Trophoblast cell (in vitro differentiated cells and primary cell): Measurements from ENCODE around the gene LDLRAD3.

Experiments used
- DNase-seq, 2 donors: peaks; one replicate each; pipeline ENCODE4 v3.0.0-alpha.2; 2016
- H2AFZ ChIP-seq: 2 replicates; pipeline ENCODE4 v1.6.1; 2013; ENCODE audit warnings: low read length, moderate library complexity, mild to moderate bottlenecking; ENCODE audit not compliant: insufficient read depth, poor library complexity
- H2AK5ac ChIP-seq: 2 replicates; pipeline ENCODE4 v1.6.1; 2013; ENCODE audit warnings: mild to moderate bottlenecking, low read length
- H2BK120ac ChIP-seq: 2 replicates; pipeline ENCODE4 v1.6.1; 2013; ENCODE audit warnings: low read length, mild to moderate bottlenecking, moderate library complexity; ENCODE audit not compliant: insufficient read depth, poor library complexity
- H2BK12ac ChIP-seq: 2 replicates; pipeline ENCODE4 v1.6.1; 2013; ENCODE audit warnings: mild to moderate bottlenecking, low read length, moderate library complexity
- H2BK5ac ChIP-seq: 2 replicates; pipeline ENCODE4 v1.6.1; 2013; ENCODE audit warnings: low read length, low read depth, moderate library complexity, mild to moderate bottlenecking; ENCODE audit not compliant: poor library complexity
- H3K14ac ChIP-seq: 2 replicates; pipeline ENCODE4 v1.6.1; 2013; ENCODE audit warnings: mild to moderate bottlenecking, low read length
- H3K18ac ChIP-seq: 2 replicates; pipeline ENCODE4 v1.6.1; 2013; ENCODE audit warnings: mild to moderate bottlenecking, low read length
- H3K23ac ChIP-seq: 2 replicates; pipeline ENCODE4 v1.6.1; 2013; ENCODE audit warnings: low read length
- H3K27ac ChIP-seq: 2 replicates; pipeline ENCODE4 v1.5.1; 2013; ENCODE audit warnings: low read depth, mild to moderate bottlenecking, inconsistent platforms, low read length, moderate library complexity
- H3K27me3 ChIP-seq: 2 replicates; pipeline ENCODE4 v1.6.1; 2013; ENCODE audit warnings: inconsistent platforms, mild to moderate bottlenecking, low read length, moderate library complexity; ENCODE audit not compliant: insufficient read depth
- H3K36me3 ChIP-seq, 2 experiments: 1 replicate in 1 of 2; 2 replicates in 1 of 2; pipeline ENCODE4 v1.6.1; 2013; ENCODE audit warnings: low read length in 2 of 2, mild to moderate bottlenecking in 2 of 2, moderate library complexity in 1 of 2; ENCODE audit not compliant: insufficient read depth in 2 of 2, control insufficient read depth in 1 of 2
- H3K4ac ChIP-seq: 2 replicates; pipeline ENCODE4 v1.6.1; 2013; ENCODE audit warnings: low read depth, mild to moderate bottlenecking, low read length, moderate library complexity
- H3K4me1 ChIP-seq, 2 experiments: 1 replicate in 1 of 2; 2 replicates in 1 of 2; pipeline ENCODE4 v1.6.1; 2013; ENCODE audit warnings: low read length in 2 of 2, mild to moderate bottlenecking in 2 of 2, moderate library complexity in 1 of 2; ENCODE audit not compliant: insufficient read depth in 2 of 2, control insufficient read depth in 1 of 2
- H3K4me2 ChIP-seq: 2 replicates; pipeline ENCODE4 v1.6.1; 2013; ENCODE audit warnings: inconsistent platforms, mild to moderate bottlenecking, low read length, moderate library complexity
- H3K4me3 ChIP-seq: 2 replicates; pipeline ENCODE4 v1.5.1; 2013; ENCODE audit warnings: mild to moderate bottlenecking, low read depth, low read length, inconsistent platforms
- H3K79me1 ChIP-seq: one replicate; pipeline ENCODE4 v1.6.1; 2013; ENCODE audit warnings: low read length
- H3K79me2 ChIP-seq: 2 replicates; pipeline ENCODE4 v1.6.1; 2013; ENCODE audit warnings: low read length, mild to moderate bottlenecking; ENCODE audit not compliant: control insufficient read depth, insufficient read depth, poor library complexity
- H3K9ac ChIP-seq: 2 replicates; pipeline ENCODE4 v1.6.1; 2013; ENCODE audit warnings: mild to moderate bottlenecking, low read length
- H3K9me3 ChIP-seq: 2 replicates; pipeline ENCODE4 v1.6.1; 2013; ENCODE audit warnings: low read depth, mild to moderate bottlenecking, control low read depth, inconsistent platforms, low read length; ENCODE audit not compliant: insufficient read depth
- H4K12ac ChIP-seq: 2 replicates; pipeline ENCODE4 v1.6.1; 2013; ENCODE audit warnings: low read depth, mild to moderate bottlenecking, low read length, moderate library complexity
- H4K8ac ChIP-seq: 2 replicates; pipeline ENCODE4 v1.6.1; 2013; ENCODE audit warnings: low read depth, mild to moderate bottlenecking, low read length, moderate library complexity
- H4K91ac ChIP-seq: one replicate; pipeline ENCODE4 v1.6.1; 2013; ENCODE audit warnings: low read depth, mild to moderate bottlenecking, low read length, moderate library complexity
- WGBS: extraction: QIAGEN DNeasy Blood & Tissue Kit; methylation state at CpG from one replicate; pipeline ENCODE4 v1.1.7; 2013; ENCODE audit warnings: missing lambda C conversion rate; ENCODE audit not compliant: insufficient read length, insufficient coverage; ENCODE audit errors: extremely low coverage; 5-methylcytosine and 5-hydroxymethylcytosine counted together

The LDLRAD3 gene

DNA sequence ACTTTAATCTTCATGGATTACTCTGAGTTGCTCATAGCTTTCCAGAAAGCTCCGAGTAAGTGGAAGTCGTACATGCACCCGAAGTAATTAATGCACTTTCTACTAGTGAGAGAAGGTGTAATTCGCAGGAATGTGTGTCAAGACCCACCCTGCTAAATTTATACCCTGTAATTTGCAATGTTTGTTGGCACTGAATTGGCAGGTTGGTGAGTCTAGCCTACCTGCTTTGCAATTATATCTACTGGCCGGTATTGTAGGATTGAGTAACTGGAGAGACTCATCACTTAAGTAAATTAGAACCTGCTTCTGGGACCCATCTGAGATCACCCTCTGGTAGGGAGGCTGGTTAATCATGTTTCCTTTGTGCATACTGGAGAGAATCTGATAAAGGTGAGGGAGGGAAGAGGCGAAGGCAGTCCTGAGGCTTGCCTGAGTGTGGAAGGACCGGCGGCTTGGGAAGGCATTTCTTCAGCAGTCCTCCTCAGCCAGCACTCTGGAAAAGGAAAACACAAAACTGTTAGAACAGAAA lies 63.3 kb downstream of the LDLRAD3 start:
- H3K14ac ChIP-seq: no peak overlapping the region
- H3K4ac ChIP-seq: no peak overlapping the region
- H3K4me1 ChIP-seq: peaks cover 4 to 11% of the 10 kb centered on the region in 2 experiments
- no peak overlapping the region for H4K8ac ChIP-seq
- H4K12ac ChIP-seq: no peak overlapping the region
- no peak overlapping the region for H3K9ac ChIP-seq
- no peak overlapping the region for H3K23ac ChIP-seq
- no peaks in the 10 kb centered on the region for H3K27me3 ChIP-seq
- no peak overlapping the region for H2BK120ac ChIP-seq
- DNase-seq: peak in 1 of 2 donors; percentile 47
- H3K4me3 ChIP-seq: no peak overlapping the region
- no peak overlapping the region for H3K4me2 ChIP-seq
- no peak overlapping the region for H2AFZ ChIP-seq
- no peak overlapping the region for H4K91ac ChIP-seq
- H3K27ac ChIP-seq: no peak overlapping the region
- no peak overlapping the region for H3K18ac ChIP-seq
- peaks cover 6% of the 10 kb centered on the region for H3K9me3 ChIP-seq
- peaks cover 0 to 5% of the 10 kb centered on the region in 2 experiments for H3K36me3 ChIP-seq
- H2BK5ac ChIP-seq: no peak overlapping the region
- H3K79me2 ChIP-seq: no peaks in the 10 kb centered on the region
- no peak overlapping the region for H2BK12ac ChIP-seq
- no CpG with 5 or more reads among the region's 8 CpGs for WGBS
- H3K79me1 ChIP-seq: no peaks in the 10 kb centered on the region
- no peak overlapping the region for H2AK5ac ChIP-seq

DNA sequence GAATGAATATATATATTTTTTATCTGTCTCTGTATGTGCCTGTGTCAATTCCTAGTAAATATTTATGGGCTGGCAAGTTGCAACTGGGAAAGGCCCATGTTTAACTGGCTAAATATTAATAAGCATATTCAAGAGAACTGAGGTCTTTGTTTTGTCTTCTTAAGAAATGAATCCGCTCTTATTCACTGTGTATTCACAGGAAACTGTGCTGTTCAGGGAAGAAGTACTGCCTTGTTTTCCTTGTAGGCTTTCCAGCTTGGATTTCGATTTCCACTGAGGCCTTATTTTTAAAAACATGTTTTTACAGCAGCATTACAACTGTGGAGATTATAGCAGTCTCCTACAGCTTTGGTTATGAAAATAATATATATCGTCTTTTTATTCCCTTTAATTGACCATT lies 64.7 kb downstream of the LDLRAD3 start:
- Histone ChIP-seq H3K79me1 (no peaks in the 10 kb centered on the region), H4K12ac (no peak overlapping the region), H3K27me3 (no peaks in the 10 kb centered on the region), H2BK12ac (no peak overlapping the region), H2AFZ (no peak overlapping the region), H3K4me1 (peaks cover 0 to 6% of the 10 kb centered on the region in 2 experiments), H3K23ac (no peak overlapping the region), H3K4me2 (no peak overlapping the region), H4K8ac (no peak overlapping the region), H3K4ac (no peak overlapping the region), H2AK5ac (no peak overlapping the region), H3K9me3 (peaks cover 6% of the 10 kb centered on the region), H3K27ac (no peak overlapping the region), H3K9ac (no peak overlapping the region), H3K79me2 (no peaks in the 10 kb centered on the region), H2BK120ac (no peak overlapping the region), H3K18ac (no peak overlapping the region), H2BK5ac (no peak overlapping the region), H3K14ac (no peak overlapping the region), H3K36me3 (peaks cover 0 to 5% of the 10 kb centered on the region in 2 experiments), H3K4me3 (no peak overlapping the region), H4K91ac (no peak overlapping the region)
- no CpG with 5 or more reads among the region's 3 CpGs for WGBS
- DNase-seq: no peak

DNA sequence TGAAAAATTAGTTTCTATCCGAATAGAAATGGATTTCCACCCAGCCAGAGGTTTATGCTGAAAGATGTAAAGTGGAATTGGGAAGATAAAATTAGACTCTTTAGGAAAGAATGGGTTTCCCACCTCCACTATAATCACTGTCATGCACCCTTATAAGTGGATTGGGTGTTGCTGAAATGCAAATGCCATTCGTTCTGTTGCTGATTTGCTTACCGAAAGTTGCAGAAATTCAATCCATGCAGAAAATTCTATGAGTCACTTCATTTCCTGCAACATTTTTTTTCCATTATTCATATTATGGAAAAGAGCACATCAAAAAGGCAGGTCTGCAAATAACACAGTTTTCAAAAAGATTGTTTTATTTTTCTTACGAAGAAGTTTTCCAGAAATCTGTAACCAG lies 65.6 kb downstream of the LDLRAD3 start:
- WGBS: no CpG with 5 or more reads among the region's 4 CpGs
- Histone ChIP-seq H3K9me3 (peaks cover 3% of the 10 kb centered on the region), H3K18ac (no peak overlapping the region), H3K4me2 (no peak overlapping the region), H3K79me1 (no peaks in the 10 kb centered on the region), H2BK120ac (no peak overlapping the region), H4K8ac (no peak overlapping the region), H3K79me2 (no peaks in the 10 kb centered on the region), H2AFZ (no peak overlapping the region), H4K91ac (no peak overlapping the region), H3K36me3 (peaks cover 0 to 3% of the 10 kb centered on the region in 2 experiments), H3K23ac (no peak overlapping the region), H3K4me1 (peaks cover 0 to 6% of the 10 kb centered on the region in 2 experiments), H3K4me3 (no peak overlapping the region), H4K12ac (no peak overlapping the region), H2AK5ac (no peak overlapping the region), H3K27me3 (no peaks in the 10 kb centered on the region), H3K4ac (no peak overlapping the region), H3K27ac (no peak overlapping the region), H2BK12ac (no peak overlapping the region), H3K14ac (no peak overlapping the region), H2BK5ac (no peak overlapping the region), H3K9ac (no peak overlapping the region)
- peak in 1 of 2 donors; percentile 71 for DNase-seq

DNA sequence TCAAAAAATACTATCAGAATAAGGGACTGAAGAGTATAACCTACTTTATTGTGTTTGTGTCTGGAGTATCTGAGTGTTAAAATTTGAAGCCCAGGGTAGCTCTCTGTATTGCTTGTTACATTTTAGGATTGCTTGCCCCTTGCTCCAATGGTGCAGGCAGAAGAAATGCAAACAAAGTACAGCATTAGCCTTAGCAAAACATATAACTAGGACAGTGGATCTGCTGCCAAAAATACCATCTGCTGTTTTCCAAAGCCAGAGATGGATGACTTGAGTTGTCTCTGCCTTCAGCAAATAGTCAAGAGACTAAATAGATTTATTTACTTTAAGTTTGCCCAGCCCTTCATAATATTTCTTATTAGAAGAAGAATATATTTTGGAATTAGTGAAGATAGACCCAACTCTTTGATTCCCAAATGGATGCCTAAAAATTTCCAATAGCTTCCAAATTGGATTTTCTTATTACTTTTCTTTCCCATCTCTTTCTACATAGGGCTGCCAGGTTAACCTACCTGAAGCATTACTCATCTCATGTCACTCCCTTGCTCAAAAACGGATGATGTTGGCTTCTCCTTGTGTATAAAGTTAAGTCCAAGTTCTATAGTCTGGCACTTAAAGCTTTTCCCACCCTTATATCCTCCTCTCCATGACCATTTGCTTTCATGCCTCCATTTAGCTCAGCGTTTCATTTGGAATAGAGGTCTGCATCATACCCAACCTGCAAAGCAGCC lies 66.3 kb downstream of the LDLRAD3 start:
- WGBS: no CpG with 5 or more reads among the region's 2 CpGs

More for the DNA sequence above, 66.3 kb downstream of the LDLRAD3 start:
- H4K12ac ChIP-seq: no peak overlapping the region
- H3K27me3 ChIP-seq: no peaks in the 10 kb centered on the region
- no peaks in the 10 kb centered on the region for H3K36me3 ChIP-seq
- H2BK12ac ChIP-seq: no peak overlapping the region
- H3K79me2 ChIP-seq: no peaks in the 10 kb centered on the region
- peak in 1 of 2 donors; percentile 25 for DNase-seq
- no peaks in the 10 kb centered on the region for H3K79me1 ChIP-seq
- no peak overlapping the region for H3K23ac ChIP-seq
- H3K4me1 ChIP-seq: peaks cover 0 to 6% of the 10 kb centered on the region in 2 experiments
- no peak overlapping the region for H2BK5ac ChIP-seq
- H2AFZ ChIP-seq: no peak overlapping the region
- no peak overlapping the region for H2AK5ac ChIP-seq
- no peak overlapping the region for H3K4me2 ChIP-seq
- no peak overlapping the region for H3K27ac ChIP-seq
- H3K9ac ChIP-seq: no peak overlapping the region
- H3K9me3 ChIP-seq: no peaks in the 10 kb centered on the region
- no peak overlapping the region for H3K4me3 ChIP-seq
- no peak overlapping the region for H4K91ac ChIP-seq
- no peak overlapping the region for H3K4ac ChIP-seq
- no peak overlapping the region for H3K14ac ChIP-seq
- H3K18ac ChIP-seq: no peak overlapping the region
- H2BK120ac ChIP-seq: no peak overlapping the region
- H4K8ac ChIP-seq: no peak overlapping the region
